Transverse colon (tissue), 4 donors: ENCODE data around the gene CSNK1G1. TPM values are rescaled to one million over a fixed set of nuclear protein-coding genes. Genes with fewer than 3 reads are reported as not detected.
"Not testable (repeated sequence)": the region's sequence is repeated elsewhere in the genome, so short reads cannot be mapped to it uniquely, and the experiment has no call there.

Source experiments
- DNase-seq: peaks from one replicate; pipeline ENCODE4 v3.0.0-alpha.2; 2019
- H3K27ac ChIP-seq, 4 donors: fragments of 200-600 bp; sonication (generic); 2 replicates each; pipeline ENCODE4 v1.5.1; 2016 to 2018; ENCODE audit warnings: inconsistent platforms in 4 of 4
- H3K27me3 ChIP-seq: fragments of 200-600 bp; sonication (generic); 2 replicates; pipeline ENCODE4 v1.5.1; 2017; ENCODE audit warnings: inconsistent platforms
- H3K36me3 ChIP-seq, 4 donors: fragments of 200-600 bp; sonication (generic); 2 replicates each; pipeline ENCODE4 v1.5.1; 2017 to 2019; ENCODE audit warnings: inconsistent platforms in 4 of 4
- H3K4me1 ChIP-seq, 4 donors: fragments of 200-600 bp; sonication (generic); 2 replicates each; pipeline ENCODE4 v1.5.1; 2017 to 2020; ENCODE audit warnings: inconsistent platforms in 4 of 4
- H3K4me3 ChIP-seq, 4 donors: fragments of 200-600 bp; sonication (generic); 1 replicate in 1 of 4; 2 replicates in 3 of 4; pipeline versions ENCODE4 v1.5.1 to v1.6.1; 2017 to 2019; ENCODE audit warnings: inconsistent platforms in 4 of 4
- H3K9me3 ChIP-seq, 2 donors: fragments of 200-600 bp; sonication (generic); 2 replicates each; pipeline ENCODE4 v1.5.1; 2017 to 2019; ENCODE audit warnings: inconsistent platforms in 2 of 2
- CTCF ChIP-seq, 5 experiments: fragments of 200-600 bp in 3 of 5; fragments of 450-650 bp in 2 of 5; sonication (generic) in 3 of 5; IDR thresholded peaks; 1 replicate in 2 of 5; 2 replicates in 3 of 5; pipeline ENCODE4 v1.5.1; 2016 to 2017; ENCODE audit warnings: antibody characterized with exemption in 5 of 5, inconsistent platforms in 3 of 5, mild to moderate bottlenecking in 2 of 5, moderate library complexity in 1 of 5
- EP300 ChIP-seq: sonication (generic); formaldehyde crosslinking; IDR thresholded peaks from one replicate; pipeline ENCODE4 v1.6.1; 2017; ENCODE audit warnings: antibody characterized with exemption, low read depth
- POLR2A ChIP-seq: fragments of 450-650 bp; IDR thresholded peaks from one replicate; pipeline ENCODE4 v1.6.1; 2016; ENCODE audit warnings: antibody characterized with exemption, mild to moderate bottlenecking, moderate library complexity
- POLR2AphosphoS5 ChIP-seq, 3 donors: sonication (generic); formaldehyde crosslinking; IDR thresholded peaks; one replicate each; pipeline ENCODE4 v1.6.1; 2016; ENCODE audit warnings: antibody characterized with exemption in 3 of 3
- WGBS, 2 donors: methylation state at CpG; one replicate each; pipeline ENCODE4 v1.1.5; 2018; ENCODE audit warnings: low coverage in 1 of 2; 5-methylcytosine and 5-hydroxymethylcytosine counted together
- in situ Hi-C, 4 donors: fragments of 200-750 bp; cut with MboI; loops; one replicate each; pipeline versions ENCODE4 v1.15.0 to v1.15.1; 2017; ENCODE audit warnings: low sequenced_read_pairs in 3 of 4, low pct_ligation_motif_present in 1 of 4, low pct_unique_long_range_greater_than_20kb in 1 of 4
- intact Hi-C: fragments of 100-400 bp; cut with DNase I; formaldehyde crosslinking; loops from one replicate; pipeline ENCODE4 v1.15.1; 2023; ENCODE audit warnings: low total_unique reads
- total RNA-seq, 4 donors: library from RNA; depleted of rRNA; stranded (reverse); fragments of >200 nt; gene quantifications; one replicate each; pipeline ENCODE4 v1.1.0, GENCODE V29; 2016

CSNK1G1 gene
- total RNA-seq, 4 donors from 2014 or later = 6.2 to 34.4 (median 19.7) TPM

- Histone ChIP-seq H3K9me3 (no peaks in the 10 kb centered on the region), H3K4me1 (no peaks in the 10 kb centered on the region), H3K27me3 (no peaks in the 10 kb centered on the region), H3K36me3 (no peaks in the 10 kb centered on the region), H3K27ac (no peak overlapping the region), H3K4me3 (no peak overlapping the region)
- no peak for DNase-seq
- 73 to 82% methylated on average over 1 of the region's 1 CpG for WGBS, 2 donors
- TF ChIP-seq POLR2A (no peak), EP300 (no peak), CTCF (IDR thresholded peaks at IDR 0.05) (no peak), POLR2AphosphoS5 (IDR thresholded peaks at IDR 0.05) (no peak)
- in situ Hi-C loops = no loop called here
- intact Hi-C loops = no loop called here
Measured at GRCh38 chr15:64348455-64348854, 7.5 kb downstream of the CSNK1G1 start.

GRCh38 chr15:64346242-64346641 is 9.7 kb downstream of the CSNK1G1 start:
- in situ Hi-C loops, H3K9me3 ChIP-seq, H3K36me3 ChIP-seq, H3K4me1 ChIP-seq, H3K27ac ChIP-seq, H3K27me3 ChIP-seq, H3K4me3 ChIP-seq, DNase-seq, intact Hi-C loops: not testable (repeated sequence)
- WGBS, 2 donors = 82 to 95% methylated on average over 2 to 6 of the region's 6 CpGs

- in situ Hi-C loops = no loop called here
- DNase-seq = no peak
- peaks cover 0 to 9% (median 3%) of the 10 kb centered on the region in 4 donors for H3K4me1 ChIP-seq
- H3K4me3 ChIP-seq = no peak overlapping the region
- no peaks in the 10 kb centered on the region for H3K9me3 ChIP-seq
- no peaks in the 10 kb centered on the region for H3K27me3 ChIP-seq
- TF ChIP-seq POLR2AphosphoS5 (IDR thresholded peaks at IDR 0.05) (no peak), EP300 (no peak), POLR2A (no peak), CTCF (IDR thresholded peaks at IDR 0.05) (no peak)
- H3K27ac ChIP-seq = no peak overlapping the region
- H3K36me3 ChIP-seq = no peaks in the 10 kb centered on the region
- intact Hi-C loops = no loop called here
Measured at GRCh38 chr15:64344651-64345294, 11.2 kb downstream of the CSNK1G1 start.

- 93 to 96% methylated on average over 2 of the region's 2 CpGs for WGBS, 2 donors
Measured at GRCh38 chr15:64343841-64344240, 12.1 kb downstream of the CSNK1G1 start.

GRCh38 chr15:64343222-64343621 is 12.8 kb downstream of the CSNK1G1 start:
- peaks cover 0 to 9% (median 3%) of the 10 kb centered on the region in 4 donors for H3K4me1 ChIP-seq
- TF ChIP-seq EP300 = no peak
- no peak for TF ChIP-seq POLR2AphosphoS5 (IDR thresholded peaks at IDR 0.05)
- in situ Hi-C loops = no loop called here
- H3K4me3 ChIP-seq = no peak overlapping the region
- intact Hi-C loops = no loop called here
- DNase-seq = no peak
- no peaks in the 10 kb centered on the region for H3K9me3 ChIP-seq
- H3K27ac ChIP-seq = no peak overlapping the region
- no peaks in the 10 kb centered on the region for H3K36me3 ChIP-seq
- H3K27me3 ChIP-seq = no peaks in the 10 kb centered on the region

More at GRCh38 chr15:64343841-64344240, 12.1 kb downstream of the CSNK1G1 start:
- DNase-seq = no peak
- Histone ChIP-seq H3K4me1 (peaks cover 0 to 9% (median 3%) of the 10 kb centered on the region in 4 donors), H3K9me3 (no peaks in the 10 kb centered on the region), H3K27me3 (no peaks in the 10 kb centered on the region), H3K27ac (no peak overlapping the region), H3K36me3 (no peaks in the 10 kb centered on the region), H3K4me3 (no peak overlapping the region)
- intact Hi-C loops (no loop called here), in situ Hi-C loops (no loop called here)
- no peak for TF ChIP-seq POLR2AphosphoS5 (IDR thresholded peaks at IDR 0.05)

GRCh38 chr15:64341961-64342360 is 14.0 kb downstream of the CSNK1G1 start:
- H3K9me3 ChIP-seq = no peaks in the 10 kb centered on the region
- WGBS, 2 donors = 80 to 89% methylated on average over 4 of the region's 4 CpGs
- no peak for DNase-seq
- H3K36me3 ChIP-seq = no peaks in the 10 kb centered on the region
- no peaks in the 10 kb centered on the region for H3K27me3 ChIP-seq
- H3K4me3 ChIP-seq = no peak overlapping the region
- in situ Hi-C loops = no loop called here
- H3K4me1 ChIP-seq = peaks cover 0 to 9% (median 3%) of the 10 kb centered on the region in 4 donors
- no peak overlapping the region for H3K27ac ChIP-seq
- intact Hi-C loops = no loop called here
- TF ChIP-seq CTCF (IDR thresholded peaks at IDR 0.05) = no peak
- TF ChIP-seq EP300 = no peak
- TF ChIP-seq POLR2A = no peak
- no peak for TF ChIP-seq POLR2AphosphoS5 (IDR thresholded peaks at IDR 0.05)
